IPS-15b (cell line): ENCODE measurements around the gene ABCF3.
"Not testable (repeated sequence)": the region's sequence is repeated elsewhere in the genome, so short reads cannot be mapped to it uniquely, and the experiment has no call there.

Source experiments
- H3K27me3 ChIP-seq: one replicate; pipeline ENCODE4 v1.6.1; 2013; ENCODE audit warnings: low read length; ENCODE audit not compliant: control insufficient read depth, insufficient read depth
- H3K36me3 ChIP-seq: one replicate; pipeline ENCODE4 v1.6.1; 2013; ENCODE audit warnings: low read length; ENCODE audit not compliant: control insufficient read depth, insufficient read depth
- H3K4me1 ChIP-seq: one replicate; pipeline ENCODE4 v1.6.1; 2013; ENCODE audit warnings: mild to moderate bottlenecking, low read length; ENCODE audit not compliant: control insufficient read depth, insufficient read depth
- H3K4me3 ChIP-seq: one replicate; pipeline ENCODE4 v1.5.1; 2013; ENCODE audit warnings: low read depth, low read length
- H3K9ac ChIP-seq: one replicate; pipeline ENCODE4 v1.6.1; 2013; ENCODE audit warnings: low read depth, mild to moderate bottlenecking, low read length
- H3K9me3 ChIP-seq: one replicate; pipeline ENCODE4 v1.6.1; 2013; ENCODE audit warnings: mild to moderate bottlenecking, low read length; ENCODE audit not compliant: control insufficient read depth, insufficient read depth

ABCF3 gene

DNA sequence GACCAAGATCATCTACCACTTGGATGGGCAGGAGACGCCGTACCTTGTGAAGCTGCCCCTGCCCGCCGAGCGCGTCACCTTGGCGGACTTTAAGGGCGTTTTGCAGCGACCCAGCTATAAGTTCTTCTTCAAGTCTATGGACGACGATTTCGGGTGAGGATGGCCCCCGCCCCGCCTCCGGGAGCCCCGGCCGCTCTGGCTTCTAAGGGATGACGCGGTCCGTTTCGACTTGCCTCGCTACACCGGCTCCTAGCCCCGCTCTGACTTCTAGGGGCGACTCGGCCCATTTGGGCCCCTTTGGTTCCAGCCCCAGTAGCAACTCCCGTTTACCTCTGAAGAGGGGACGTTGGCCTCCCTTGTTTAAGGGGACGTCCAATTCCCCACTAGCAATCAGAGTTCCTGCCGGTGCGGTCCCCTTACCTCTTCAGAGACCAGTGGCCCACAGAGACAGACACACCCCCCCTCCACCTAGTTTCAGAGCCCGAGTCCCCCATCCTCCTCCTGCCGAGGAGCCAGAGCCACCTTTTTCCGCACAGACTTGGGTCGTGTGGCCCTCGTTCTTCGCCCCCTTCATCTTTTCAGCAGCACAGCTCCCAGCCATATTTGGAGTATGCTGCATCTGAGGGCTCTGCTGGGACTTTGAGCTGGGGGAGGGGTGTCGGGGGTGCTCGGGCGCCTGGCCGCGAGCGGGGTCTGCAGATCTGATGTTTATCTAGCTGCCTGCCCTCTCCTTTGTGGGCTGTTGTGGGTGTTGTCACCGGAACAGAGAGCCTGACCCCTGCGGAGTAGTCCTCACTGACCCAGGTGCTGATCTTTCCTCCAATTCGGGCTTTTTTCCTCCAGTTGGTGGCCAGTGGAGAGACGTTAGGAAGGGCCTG, 30.1 kb upstream of the ABCF3 start:
- peak overlapping the region; percentile 85 for H3K4me3 ChIP-seq
- peaks cover 8% of the 10 kb centered on the region for H3K4me1 ChIP-seq

DNA sequence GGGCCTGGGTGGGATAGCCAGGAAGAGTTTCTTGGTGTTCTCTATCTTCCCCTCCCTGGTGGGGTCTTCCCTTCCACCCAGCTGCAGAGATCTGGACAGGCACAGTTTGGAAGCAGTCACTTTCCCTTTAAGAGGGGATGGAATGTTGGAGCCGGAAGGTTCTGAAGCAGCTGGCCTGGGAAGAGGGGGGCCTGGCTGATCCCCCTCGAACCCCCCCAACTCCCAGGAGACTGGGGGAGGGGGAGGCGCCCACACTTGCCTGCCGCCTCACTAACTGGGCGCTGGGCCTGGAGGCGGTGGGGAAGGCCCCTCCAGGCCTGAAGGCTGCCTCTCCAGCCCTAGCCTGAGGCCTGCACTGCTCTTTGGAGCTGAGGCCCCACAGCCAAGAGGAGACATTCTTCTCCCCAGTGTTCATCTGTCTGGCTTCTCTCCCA, 29.5 kb upstream of the ABCF3 start:
- H3K27me3 ChIP-seq = no peaks in the 10 kb centered on the region
- H3K4me1 ChIP-seq = peaks cover 8% of the 10 kb centered on the region
- peak overlapping the region; percentile 85 for H3K4me3 ChIP-seq
- H3K9me3 ChIP-seq = no peaks in the 10 kb centered on the region
- peak overlapping the region; percentile 70 for H3K9ac ChIP-seq
- no peaks in the 10 kb centered on the region for H3K36me3 ChIP-seq

More for the DNA sequence above, 30.1 kb upstream of the ABCF3 start:
- no peaks in the 10 kb centered on the region for H3K9me3 ChIP-seq
- no peaks in the 10 kb centered on the region for H3K27me3 ChIP-seq
- no peaks in the 10 kb centered on the region for H3K36me3 ChIP-seq
- peak overlapping the region; percentile 70 for H3K9ac ChIP-seq

DNA sequence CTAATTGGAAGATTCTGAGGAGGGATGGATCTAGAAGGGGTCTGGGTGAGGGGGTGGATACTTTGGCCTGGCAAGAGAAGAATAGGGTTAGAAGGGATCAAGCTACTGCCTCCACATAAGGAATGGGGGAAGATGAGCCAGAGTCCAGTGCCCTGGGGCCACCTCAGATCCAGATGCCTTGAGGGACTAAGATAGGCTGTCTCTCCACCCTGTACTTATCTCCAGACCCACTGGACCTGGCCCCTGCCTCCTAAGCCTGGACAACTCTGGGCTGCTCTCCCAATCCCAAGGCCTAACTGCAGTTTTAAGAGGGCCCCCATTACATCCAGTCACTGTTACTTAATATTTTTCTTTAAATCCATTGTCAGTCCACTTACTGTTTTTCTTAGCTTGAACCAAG, 28.8 kb upstream of the ABCF3 start:
- H3K4me1 ChIP-seq = peaks cover 8% of the 10 kb centered on the region
- H3K36me3 ChIP-seq = peaks cover 2% of the 10 kb centered on the region
- H3K9ac ChIP-seq = peak overlapping the region; percentile 70
- no peaks in the 10 kb centered on the region for H3K9me3 ChIP-seq
- no peaks in the 10 kb centered on the region for H3K27me3 ChIP-seq
- H3K4me3 ChIP-seq = peak overlapping the region; percentile 85

DNA sequence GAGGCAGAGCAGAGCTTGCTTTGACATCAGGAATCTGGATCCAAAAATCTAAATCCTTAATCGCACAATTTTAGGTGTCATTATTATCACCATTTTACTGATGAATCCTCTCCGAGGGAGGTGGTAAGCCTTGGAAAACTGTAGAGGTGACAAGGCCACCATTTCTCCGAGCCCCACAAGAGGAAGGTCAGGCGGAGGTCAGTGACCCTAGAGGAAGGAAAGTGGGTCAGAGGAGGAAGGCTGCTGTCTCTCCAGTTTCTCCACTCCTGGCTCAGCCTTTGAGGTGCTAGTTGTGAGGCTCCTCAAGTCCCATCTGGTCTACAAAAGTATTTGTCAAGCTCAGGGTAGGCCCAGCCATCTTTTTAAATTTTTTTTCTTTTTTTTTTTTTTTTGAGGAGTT, 27.6 kb upstream of the ABCF3 start:
- Histone ChIP-seq H3K9me3 (no peaks in the 10 kb centered on the region), H3K4me1 (peaks cover 8% of the 10 kb centered on the region), H3K36me3 (peaks cover 2% of the 10 kb centered on the region), H3K9ac (no peak overlapping the region), H3K4me3 (no peak overlapping the region), H3K27me3 (no peaks in the 10 kb centered on the region)

DNA sequence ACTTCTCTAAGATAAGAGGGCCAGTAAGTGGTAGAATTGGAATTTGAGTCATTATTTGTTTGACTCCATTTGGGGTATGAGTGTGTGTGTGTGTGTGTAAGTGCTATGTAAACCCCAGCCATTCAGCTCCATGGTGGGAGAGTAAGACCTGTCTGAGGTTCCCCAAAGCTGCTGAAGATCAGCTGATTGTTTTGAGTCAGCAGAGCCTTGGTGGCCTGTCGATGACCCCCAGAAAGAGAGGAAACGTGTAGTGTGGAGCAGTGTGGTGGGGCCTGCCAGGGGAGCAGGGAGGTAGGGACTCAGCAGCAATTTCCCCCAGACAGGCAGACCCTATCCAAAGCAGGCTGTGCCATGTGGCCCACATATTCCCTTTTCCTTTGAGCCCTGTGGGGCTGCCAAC, 25.5 kb upstream of the ABCF3 start:
- no peaks in the 10 kb centered on the region for H3K9me3 ChIP-seq
- H3K4me3 ChIP-seq = no peak overlapping the region
- peaks cover 8% of the 10 kb centered on the region for H3K4me1 ChIP-seq
- H3K9ac ChIP-seq = no peak overlapping the region
- H3K27me3 ChIP-seq = no peaks in the 10 kb centered on the region
- peaks cover 20% of the 10 kb centered on the region for H3K36me3 ChIP-seq

DNA sequence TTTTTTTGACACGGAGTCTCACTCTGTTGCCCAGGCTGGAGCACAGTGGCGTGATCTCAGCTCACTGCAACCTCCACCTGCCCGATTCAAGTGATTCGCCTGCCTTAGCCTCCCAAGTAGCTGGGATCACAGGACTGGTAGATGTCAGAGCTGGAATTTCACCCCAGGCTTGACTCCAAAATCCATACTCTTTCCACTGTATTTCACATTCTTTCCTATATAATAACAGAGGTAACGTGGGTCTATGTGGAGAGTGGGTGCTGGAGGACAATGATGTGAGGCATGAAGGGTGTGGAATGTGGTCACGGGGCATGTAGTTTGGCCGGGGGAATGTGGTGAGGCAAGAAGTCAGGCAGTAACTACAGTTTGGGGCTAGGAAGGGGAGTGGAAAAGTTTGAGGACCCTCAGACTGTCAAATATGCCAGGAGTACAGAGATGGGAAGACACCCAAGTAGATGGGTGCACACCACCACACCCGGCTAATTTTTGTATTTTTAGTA, 23.4 kb upstream of the ABCF3 start:
- H3K27me3 ChIP-seq, H3K4me3 ChIP-seq, H3K9ac ChIP-seq, H3K4me1 ChIP-seq, H3K9me3 ChIP-seq: not testable (repeated sequence)
- H3K36me3 ChIP-seq = peaks cover 39% of the 10 kb centered on the region

DNA sequence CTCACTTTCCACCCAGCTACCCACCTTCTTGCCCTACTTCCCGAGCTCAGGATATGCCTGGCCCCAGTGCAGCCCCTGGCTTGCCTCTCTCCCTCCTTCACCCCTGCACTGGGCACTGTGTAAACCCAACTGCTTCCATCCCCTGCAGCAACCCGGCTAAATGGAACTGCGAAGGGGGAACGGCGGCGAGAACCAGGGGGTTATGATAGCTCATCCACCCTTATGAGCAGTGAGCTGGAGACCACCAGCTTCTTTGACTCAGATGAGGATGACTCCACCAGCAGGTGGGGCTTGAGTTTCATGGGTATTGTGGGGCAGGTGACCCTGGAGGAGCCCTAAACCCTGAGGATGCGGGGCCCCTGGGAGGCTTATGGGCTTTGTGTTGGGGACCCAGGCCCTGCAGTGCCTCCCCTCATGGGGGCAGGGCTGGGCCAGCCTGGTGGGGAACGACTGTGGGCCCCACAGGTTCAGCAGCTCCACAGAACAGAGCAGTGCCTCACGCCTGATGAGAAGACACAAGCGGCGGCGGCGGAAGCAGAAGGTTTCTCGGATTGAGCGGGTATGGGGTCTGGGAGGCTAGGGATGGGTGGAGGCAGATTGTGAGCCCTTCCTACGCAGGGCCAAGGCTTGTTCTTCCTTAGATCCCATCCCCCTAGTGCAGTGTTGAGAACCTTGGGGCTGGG, 21.2 kb upstream of the ABCF3 start:
- Histone ChIP-seq H3K4me1 (no peaks in the 10 kb centered on the region), H3K36me3 (peaks cover 50% of the 10 kb centered on the region), H3K4me3 (no peak overlapping the region), H3K9me3 (no peaks in the 10 kb centered on the region), H3K27me3 (no peaks in the 10 kb centered on the region), H3K9ac (no peak overlapping the region)

DNA sequence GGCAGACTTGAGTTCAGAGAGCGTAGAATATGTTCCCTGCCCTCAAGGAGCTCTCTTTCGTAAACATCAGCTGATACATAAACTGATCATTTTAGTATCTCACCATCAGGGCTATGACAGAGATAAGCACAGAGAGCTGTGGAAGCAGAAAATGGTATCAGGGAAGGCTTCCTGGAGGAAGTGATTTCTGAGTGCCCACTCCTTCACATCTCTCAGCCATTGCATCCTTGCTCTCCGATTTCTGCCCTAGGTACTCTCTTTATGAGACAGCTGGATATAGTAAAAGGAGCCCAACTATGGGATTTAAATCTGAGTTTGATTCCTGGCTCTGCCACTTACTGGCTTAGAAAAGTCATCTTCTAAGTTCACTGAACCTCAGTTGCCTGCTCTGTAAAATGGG, 20.5 kb upstream of the ABCF3 start:
- no peaks in the 10 kb centered on the region for H3K27me3 ChIP-seq
- no peaks in the 10 kb centered on the region for H3K4me1 ChIP-seq
- H3K4me3 ChIP-seq = no peak overlapping the region
- H3K9me3 ChIP-seq = no peaks in the 10 kb centered on the region
- H3K36me3 ChIP-seq = peaks cover 53% of the 10 kb centered on the region
- no peak overlapping the region for H3K9ac ChIP-seq

DNA sequence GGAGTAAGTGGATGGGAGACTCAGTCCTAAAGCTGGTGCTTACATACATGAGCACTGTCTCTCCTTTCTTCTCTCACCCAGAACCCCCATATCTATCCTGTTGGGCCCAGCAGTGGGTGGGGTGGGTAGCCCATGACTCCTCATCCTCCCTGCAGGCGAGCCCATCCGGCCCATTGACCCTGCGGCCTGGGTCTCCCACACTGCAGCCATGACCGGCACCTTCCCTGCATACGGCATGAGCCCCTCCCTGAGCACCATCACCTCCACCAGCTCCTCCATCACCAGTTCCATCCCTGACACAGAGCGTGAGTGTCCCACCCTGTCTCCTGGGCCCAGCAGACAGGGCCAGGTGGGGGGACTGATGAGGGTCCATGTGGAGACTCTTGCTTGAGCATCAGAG, 19.3 kb upstream of the ABCF3 start:
- Histone ChIP-seq H3K36me3 (peaks cover 52% of the 10 kb centered on the region), H3K27me3 (no peaks in the 10 kb centered on the region), H3K9me3 (no peaks in the 10 kb centered on the region), H3K4me1 (no peaks in the 10 kb centered on the region), H3K4me3 (no peak overlapping the region), H3K9ac (no peak overlapping the region)

DNA sequence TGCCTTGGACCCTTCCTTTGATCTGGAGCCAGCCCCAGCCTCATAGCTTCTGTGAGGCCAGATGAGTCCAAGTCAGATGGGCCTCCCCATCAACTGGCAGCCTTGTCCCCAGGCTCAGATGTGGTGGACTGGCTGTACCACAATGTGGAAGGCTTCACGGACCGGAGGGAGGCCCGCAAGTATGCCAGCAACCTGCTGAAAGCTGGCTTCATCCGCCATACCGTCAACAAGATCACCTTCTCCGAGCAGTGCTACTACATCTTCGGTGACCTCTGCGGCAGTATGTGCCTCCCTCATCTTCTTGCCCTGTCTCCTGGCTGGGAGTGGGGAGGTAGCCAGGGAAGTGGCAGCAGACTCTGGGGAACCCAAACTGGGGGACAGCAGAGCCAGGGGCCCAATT, 18.2 kb upstream of the ABCF3 start:
- no peaks in the 10 kb centered on the region for H3K9me3 ChIP-seq
- H3K36me3 ChIP-seq = peaks cover 55% of the 10 kb centered on the region
- H3K4me1 ChIP-seq = no peaks in the 10 kb centered on the region
- no peak overlapping the region for H3K9ac ChIP-seq
- no peaks in the 10 kb centered on the region for H3K27me3 ChIP-seq
- H3K4me3 ChIP-seq = no peak overlapping the region

DNA sequence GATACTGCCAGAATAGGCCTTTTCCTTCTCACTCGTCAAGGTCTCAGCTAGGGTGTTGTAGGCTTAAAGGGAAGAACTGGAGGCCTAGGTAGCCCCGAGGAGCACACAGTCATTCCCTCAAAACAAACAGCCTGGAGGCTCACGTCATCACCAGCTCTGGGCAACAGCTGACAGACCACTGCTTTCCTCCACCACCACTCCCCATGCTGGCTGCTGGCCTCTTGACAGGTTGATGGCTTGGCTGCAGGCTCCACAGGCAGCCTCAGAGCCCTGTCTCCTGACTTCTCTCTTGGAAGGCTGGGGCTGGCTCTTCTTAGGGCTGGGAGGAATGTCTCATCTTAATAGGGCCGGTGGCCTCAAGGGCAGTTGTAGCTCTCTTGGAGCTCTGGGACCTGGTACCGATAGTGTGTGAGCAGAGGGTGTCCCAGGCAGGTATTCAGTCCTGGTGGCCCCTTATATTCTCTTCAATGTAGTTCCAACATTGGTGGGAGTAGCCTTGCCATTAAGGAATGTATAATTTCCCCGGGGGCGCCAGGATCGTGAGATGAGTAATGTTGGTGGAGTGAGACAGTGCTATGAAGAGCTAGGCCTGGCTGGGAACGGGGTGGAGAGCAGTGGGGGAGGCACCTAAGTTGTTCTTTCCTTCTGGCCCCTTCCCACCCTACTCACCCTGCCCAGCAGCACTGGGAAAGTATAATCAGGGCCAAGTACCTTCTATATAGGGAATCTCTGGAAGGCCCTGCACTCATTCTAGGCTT, 17.5 kb upstream of the ABCF3 start:
- H3K9ac ChIP-seq = no peak overlapping the region

More for the DNA sequence above, 17.5 kb upstream of the ABCF3 start:
- Histone ChIP-seq H3K36me3 (peaks cover 53% of the 10 kb centered on the region), H3K4me3 (no peak overlapping the region), H3K27me3 (no peaks in the 10 kb centered on the region), H3K4me1 (no peaks in the 10 kb centered on the region), H3K9me3 (no peaks in the 10 kb centered on the region)
